ENCODE measurements around the gene FAM118B. TPM values are rescaled to one million over a fixed set of nuclear protein-coding genes. Genes with fewer than 3 reads are reported as not detected.
A peak's percentile ranks its signal among the peaks of the same experiment; 100 is the strongest.

The FAM118B gene
- total RNA-seq, 2 experiments from 2014 or later: 16.0 to 16.7 TPM

DNA sequence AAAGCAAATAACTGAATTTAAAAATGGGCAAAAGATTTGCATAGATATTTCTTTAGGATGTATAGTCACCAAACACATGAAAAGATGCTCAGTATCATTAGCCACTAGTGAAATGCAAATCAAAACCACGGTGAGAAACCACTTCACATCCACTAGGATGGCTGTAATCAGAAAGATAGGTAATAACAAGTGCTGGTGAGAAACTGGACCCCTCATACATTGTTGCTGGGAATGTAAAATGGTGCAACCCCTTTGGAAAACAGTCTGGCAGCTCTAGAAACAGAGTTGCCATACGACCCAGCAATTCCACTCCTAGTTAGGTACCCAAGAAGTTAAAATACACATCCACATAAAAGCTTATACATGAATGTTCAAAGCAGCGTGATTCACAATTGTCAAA lies 16.5 kb upstream of the FAM118B start:
- no peaks in the 10 kb centered on the region for H3K4me1 Mint-ChIP-seq

DNA sequence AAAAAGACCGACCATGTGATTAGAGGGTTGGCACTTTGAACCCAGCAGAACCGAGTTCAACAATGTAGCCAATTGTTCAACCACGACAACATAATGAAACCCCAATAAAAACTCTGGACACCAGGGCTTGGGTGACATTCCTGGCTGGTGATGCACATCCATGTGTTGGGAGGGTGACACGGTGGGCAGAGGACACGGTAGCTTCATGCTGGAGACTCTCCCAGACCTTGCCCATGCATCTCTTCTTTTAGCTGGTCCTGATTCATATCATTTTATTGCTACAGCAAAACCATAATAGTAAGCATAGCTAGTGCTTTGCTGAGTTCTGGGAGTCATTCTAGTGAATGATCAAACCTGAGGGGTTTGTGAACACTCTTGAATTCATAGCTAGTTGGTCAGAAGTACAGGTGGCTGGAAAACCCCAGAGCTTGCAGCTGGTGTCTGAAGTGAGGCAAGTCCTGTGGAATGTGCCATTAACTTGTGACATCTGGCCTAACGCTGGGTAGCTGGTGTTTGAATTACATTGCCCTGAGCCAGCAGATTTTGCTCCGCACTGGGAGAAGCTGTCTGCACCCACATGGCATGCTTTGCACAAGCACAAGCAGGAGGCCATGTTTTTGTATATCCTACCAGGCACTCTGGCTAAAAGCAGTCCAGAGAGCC lies 14.2 kb upstream of the FAM118B start:
- Mint-ChIP-seq H3K27me3 (no peaks in the 10 kb centered on the region), H3K36me3 (peaks cover 57% of the 10 kb centered on the region), H3K27ac (no peak overlapping the region), H3K4me3 (no peak overlapping the region), H3K9me3 (peaks cover 16% of the 10 kb centered on the region), H3K4me1 (no peaks in the 10 kb centered on the region)
- no peak for DNase-seq

More for the DNA sequence above, 16.5 kb upstream of the FAM118B start:
- Mint-ChIP-seq H3K27me3 (no peaks in the 10 kb centered on the region), H3K4me3 (no peak overlapping the region), H3K36me3 (peaks cover 52% of the 10 kb centered on the region), H3K27ac (no peak overlapping the region), H3K9me3 (peaks cover 16% of the 10 kb centered on the region)
- no peak for DNase-seq

DNA sequence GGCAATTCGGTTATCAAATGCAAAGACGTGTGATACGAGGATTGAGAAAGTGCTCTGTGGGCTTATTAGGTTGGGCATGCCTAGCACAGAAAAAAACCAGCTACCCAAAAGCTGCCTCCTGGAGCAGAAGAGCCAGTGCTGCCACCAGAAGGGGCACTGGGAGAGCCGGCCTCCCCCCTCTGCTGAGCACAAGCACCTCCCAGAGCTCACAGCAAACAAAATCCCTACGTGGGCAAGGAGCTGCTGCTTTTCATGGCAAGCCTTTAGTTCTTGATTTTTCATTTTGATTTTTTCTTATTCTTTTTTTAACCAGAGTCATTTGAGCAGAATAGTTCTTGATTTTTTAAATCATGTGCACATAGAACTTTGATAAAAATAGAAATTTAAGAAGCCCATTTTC lies 12.9 kb upstream of the FAM118B start:
- no peaks in the 10 kb centered on the region for H3K4me1 Mint-ChIP-seq
- H3K9me3 Mint-ChIP-seq: peaks cover 16% of the 10 kb centered on the region
- no peak overlapping the region for H3K27ac Mint-ChIP-seq
- H3K27me3 Mint-ChIP-seq: no peaks in the 10 kb centered on the region
- H3K36me3 Mint-ChIP-seq: peaks cover 60% of the 10 kb centered on the region
- DNase-seq: no peak
- H3K4me3 Mint-ChIP-seq: no peak overlapping the region

DNA sequence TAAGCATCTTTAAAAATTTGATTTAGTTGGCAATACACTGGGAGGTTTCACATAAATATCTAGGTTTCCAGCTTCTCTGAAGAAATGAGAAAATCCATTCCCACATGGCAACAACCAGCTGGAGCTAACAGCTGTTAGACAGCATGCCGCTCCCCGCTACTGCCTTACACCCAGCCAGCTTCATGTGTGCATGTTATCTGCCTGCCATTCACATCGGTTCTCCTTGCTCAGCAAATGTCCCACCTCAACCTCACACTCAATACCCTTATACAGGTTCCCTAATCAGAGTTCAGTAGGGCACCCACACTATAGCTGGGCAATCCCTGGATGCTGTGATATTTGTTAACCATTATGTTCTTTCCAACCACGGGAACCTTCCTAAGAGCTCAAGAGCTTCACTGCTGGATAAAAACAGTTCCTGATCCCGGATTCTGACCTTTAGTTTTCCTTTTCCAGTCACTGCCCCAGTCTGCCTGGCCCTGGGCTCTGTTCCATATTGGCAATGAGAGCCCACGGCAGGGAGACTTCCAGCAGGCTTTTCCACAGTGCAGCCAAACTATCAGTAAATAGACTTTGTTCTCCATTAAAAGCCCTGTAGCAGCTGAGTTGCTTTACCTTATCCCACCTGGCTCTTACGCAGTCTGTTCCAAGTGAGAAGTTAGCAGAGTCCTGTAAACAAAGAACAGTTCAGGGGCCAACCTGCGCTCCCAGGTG lies 8.8 kb upstream of the FAM118B start:
- no peak overlapping the region for H3K4me3 Mint-ChIP-seq
- peaks cover 41% of the 10 kb centered on the region for H3K36me3 Mint-ChIP-seq
- no peaks in the 10 kb centered on the region for H3K27me3 Mint-ChIP-seq
- no peak overlapping the region for H3K27ac Mint-ChIP-seq
- no peak for DNase-seq
- no peaks in the 10 kb centered on the region for H3K4me1 Mint-ChIP-seq
- H3K9me3 Mint-ChIP-seq: peaks cover 6% of the 10 kb centered on the region

DNA sequence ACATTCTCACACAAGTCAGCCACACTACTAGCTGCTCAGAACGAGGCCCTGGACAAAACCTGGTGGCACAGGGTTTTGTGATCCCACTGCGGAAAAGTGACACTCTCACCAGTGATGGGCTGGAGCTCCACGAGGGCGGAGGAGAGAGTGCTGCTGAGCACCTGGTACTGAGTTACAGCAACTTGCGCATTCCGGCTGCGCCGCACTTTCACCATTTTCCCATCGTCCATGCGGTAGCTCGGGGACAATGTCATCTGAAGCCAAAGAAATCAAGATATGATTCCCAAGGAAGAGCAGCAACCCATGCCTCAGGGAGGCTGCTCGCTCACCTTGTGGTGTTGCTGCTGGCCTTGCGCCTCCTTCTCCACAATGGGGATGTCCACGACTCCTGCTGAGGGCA lies 6.2 kb upstream of the FAM118B start:
- Mint-ChIP-seq H3K27me3 (no peaks in the 10 kb centered on the region), H3K9me3 (no peaks in the 10 kb centered on the region), H3K4me1 (peaks cover 7% of the 10 kb centered on the region), H3K36me3 (peaks cover 29% of the 10 kb centered on the region), H3K4me3 (no peak overlapping the region), H3K27ac (no peak overlapping the region)
- no peak for DNase-seq

DNA sequence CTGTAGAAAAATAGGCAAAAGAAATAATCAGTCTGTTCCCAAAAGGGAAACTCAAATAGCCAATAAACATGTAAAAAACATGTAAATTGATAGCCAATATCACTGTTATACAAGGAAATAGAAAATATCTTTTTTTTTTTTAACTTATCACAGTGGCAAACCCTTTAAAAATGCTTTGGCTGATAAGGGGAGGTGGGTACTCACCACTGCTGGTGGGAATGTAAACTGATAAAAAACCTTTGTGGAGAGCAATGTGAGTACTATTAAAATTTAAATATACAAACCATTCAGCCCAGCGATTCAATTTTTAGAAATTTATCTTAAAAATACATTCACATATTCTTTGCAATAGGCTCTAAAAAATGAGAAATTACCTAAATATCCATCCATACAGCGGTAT lies 3.7 kb upstream of the FAM118B start:
- peaks cover 24% of the 10 kb centered on the region for H3K36me3 Mint-ChIP-seq
- H3K27ac Mint-ChIP-seq: no peak overlapping the region

DNA sequence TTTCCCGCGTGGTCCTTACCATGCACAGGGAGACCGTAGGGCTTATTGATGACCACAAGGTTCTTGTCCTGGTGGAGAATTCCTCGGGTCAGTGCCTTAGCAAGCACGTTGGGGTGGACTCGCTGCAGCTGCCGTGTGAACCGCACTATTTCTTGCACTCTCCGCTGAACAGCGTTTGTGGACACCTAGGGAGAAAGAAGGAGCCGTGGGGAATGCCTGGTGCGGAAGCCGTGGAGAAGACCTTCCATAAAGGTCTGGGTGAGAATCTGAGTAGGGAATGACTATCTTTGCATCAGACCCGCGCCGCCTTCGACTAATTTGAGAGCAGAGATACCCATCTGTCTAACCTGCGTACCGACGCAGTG lies 729 bp upstream of the FAM118B start:
- Mint-ChIP-seq H3K4me1 (peaks cover 23% of the 10 kb centered on the region), H3K4me3 (peak overlapping the region; percentile 99), H3K27me3 (no peaks in the 10 kb centered on the region), H3K36me3 (peaks cover 23% of the 10 kb centered on the region), H3K27ac (peak overlapping the region; percentile 97), H3K9me3 (no peaks in the 10 kb centered on the region)
- DNase-seq: peak; percentile 5

More for the DNA sequence above, 3.7 kb upstream of the FAM118B start:
- no peak overlapping the region for H3K4me3 Mint-ChIP-seq
- no peaks in the 10 kb centered on the region for H3K9me3 Mint-ChIP-seq
- peaks cover 17% of the 10 kb centered on the region for H3K4me1 Mint-ChIP-seq
- no peaks in the 10 kb centered on the region for H3K27me3 Mint-ChIP-seq
- no peak for DNase-seq

DNA sequence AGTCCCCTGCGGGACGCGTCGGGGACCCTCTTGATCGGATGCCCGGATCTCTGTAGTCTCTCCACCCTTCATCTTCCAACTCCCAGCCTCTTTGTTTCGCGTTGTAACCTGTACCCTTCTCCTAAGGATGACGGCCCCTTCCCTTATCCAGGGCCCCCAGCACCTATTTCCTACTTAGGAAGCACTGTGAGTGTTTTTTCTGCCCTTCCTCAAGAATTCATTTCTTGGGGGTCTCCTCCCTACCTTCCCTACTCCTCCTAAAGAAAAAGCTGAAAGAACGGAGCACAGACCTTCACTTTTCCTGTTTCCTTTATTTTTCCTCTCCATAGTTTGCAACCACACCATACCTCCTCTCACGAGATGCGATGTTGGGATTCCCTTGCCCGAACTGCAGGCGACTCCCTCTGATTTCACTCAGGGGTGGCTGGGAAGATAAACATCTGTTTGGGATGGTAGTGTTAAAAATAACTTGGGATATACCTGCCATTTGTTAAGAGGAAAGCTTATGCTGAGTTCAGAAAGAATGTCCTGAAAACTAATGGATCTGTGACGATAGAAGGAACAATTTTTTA lies 593 bp downstream of the FAM118B start:
- peak overlapping the region; percentile 80 for H3K27ac Mint-ChIP-seq
- H3K27me3 Mint-ChIP-seq: no peaks in the 10 kb centered on the region
- no peak for DNase-seq
- peak overlapping the region; percentile 99 for H3K4me3 Mint-ChIP-seq
- no peaks in the 10 kb centered on the region for H3K9me3 Mint-ChIP-seq
- peaks cover 29% of the 10 kb centered on the region for H3K4me1 Mint-ChIP-seq
- H3K36me3 Mint-ChIP-seq: peaks cover 14% of the 10 kb centered on the region

DNA sequence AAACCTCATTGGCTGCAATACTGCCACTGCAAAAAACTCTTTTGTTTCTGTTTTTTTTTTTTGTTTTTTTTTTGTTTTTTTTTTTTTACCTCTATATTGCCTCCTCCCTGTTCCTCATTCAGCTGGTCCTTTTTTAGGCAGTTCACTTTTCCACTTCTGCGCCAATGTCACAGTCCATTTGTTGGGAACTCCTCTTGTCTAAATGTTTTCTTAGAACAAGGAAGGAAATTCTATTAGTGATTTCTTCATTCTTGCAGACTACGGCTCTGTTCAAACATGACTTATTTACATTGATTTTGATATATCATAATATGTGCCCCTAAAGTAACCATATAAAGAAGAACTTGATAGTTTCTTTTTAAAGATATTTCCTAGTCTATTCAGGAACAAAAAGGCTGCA lies 2.9 kb downstream of the FAM118B start:
- Mint-ChIP-seq H3K4me3 (no peak overlapping the region), H3K9me3 (no peaks in the 10 kb centered on the region), H3K4me1 (peaks cover 34% of the 10 kb centered on the region), H3K27me3 (no peaks in the 10 kb centered on the region), H3K36me3 (peaks cover 11% of the 10 kb centered on the region), H3K27ac (no peak overlapping the region)
- DNase-seq: no peak

DNA sequence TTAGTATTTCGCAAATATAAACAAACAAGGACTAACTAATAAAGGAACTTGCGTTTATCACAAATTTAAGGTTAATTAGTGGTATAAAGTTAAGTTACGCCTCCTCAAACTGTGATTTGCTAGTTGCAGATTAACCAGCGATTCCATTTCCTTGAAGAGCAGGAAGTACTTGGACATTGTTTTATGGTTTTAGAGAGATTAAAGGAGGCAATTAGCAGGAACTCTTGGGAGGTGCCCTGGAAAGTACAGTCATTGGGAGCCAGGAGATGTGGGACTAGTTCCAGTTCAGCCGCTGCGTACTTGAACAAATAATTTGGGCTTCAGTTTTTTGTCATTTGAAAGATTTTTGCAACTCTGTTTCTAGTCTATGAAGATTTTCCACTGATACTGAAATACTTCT lies 3.3 kb downstream of the FAM118B start:
- Mint-ChIP-seq H3K27me3 (no peaks in the 10 kb centered on the region), H3K4me3 (no peak overlapping the region), H3K4me1 (peaks cover 33% of the 10 kb centered on the region), H3K36me3 (peaks cover 8% of the 10 kb centered on the region), H3K27ac (no peak overlapping the region), H3K9me3 (no peaks in the 10 kb centered on the region)
- DNase-seq: no peak

DNA sequence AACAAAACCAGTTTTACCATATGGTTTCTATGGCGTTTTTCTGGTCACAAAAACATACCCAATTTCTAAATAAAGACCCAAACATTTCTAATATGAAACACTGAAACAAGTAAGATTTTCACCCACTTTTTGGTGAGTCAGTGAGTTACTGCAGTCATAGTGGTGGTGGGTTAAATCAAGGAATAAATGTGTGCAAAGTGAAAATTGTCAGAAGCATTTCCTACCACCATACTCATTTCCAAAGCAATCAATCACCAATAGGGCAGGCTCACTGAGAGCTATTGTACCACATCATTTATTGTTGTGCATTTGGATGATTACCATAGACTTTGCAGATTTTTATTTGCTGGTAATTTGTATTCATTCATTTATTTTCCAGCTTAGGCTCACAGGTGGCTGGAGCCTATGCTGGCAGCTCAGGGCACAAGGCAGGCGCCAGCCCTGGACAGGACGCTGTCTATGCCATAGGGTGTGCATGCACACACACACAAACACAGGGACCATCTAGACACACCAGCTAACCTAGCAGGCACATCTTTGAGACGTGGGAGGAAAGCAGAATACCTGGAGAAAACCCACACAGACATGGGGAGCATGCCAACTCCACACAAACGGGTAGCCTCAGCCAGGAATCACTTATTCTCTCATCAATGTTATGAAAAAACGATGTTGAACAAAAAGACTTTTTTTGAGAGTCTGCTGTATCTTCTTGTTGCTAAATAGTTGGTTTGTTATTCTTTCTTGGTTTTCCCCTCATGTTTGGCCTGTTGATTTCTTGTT lies 5.1 kb downstream of the FAM118B start:
- Mint-ChIP-seq H3K36me3 (peaks cover 5% of the 10 kb centered on the region), H3K27me3 (no peaks in the 10 kb centered on the region), H3K27ac (no peak overlapping the region), H3K9me3 (no peaks in the 10 kb centered on the region), H3K4me3 (no peak overlapping the region), H3K4me1 (peaks cover 29% of the 10 kb centered on the region)
- no peak for DNase-seq

DNA sequence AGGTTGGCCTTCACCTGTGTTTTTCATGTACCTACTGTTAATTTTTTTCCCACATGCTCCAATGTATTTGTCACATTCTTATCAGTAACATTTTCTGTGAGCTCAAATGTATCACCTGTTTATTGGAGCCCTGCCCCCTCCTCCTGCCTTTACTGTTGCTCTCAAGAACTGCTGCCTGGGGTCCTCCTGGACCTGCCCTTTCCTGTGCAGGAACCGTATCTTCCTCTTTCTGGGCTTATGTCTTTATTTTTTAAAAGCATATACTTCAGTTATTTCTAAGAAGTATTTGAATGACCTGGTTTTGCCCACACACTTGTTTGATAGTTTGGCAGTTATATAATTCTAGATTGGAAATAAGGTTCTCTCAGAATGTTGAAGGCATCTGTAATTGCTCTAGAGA lies 5.9 kb downstream of the FAM118B start:
- Mint-ChIP-seq H3K4me3 (no peak overlapping the region), H3K27me3 (no peaks in the 10 kb centered on the region), H3K4me1 (peaks cover 25% of the 10 kb centered on the region), H3K36me3 (peaks cover 5% of the 10 kb centered on the region), H3K9me3 (no peaks in the 10 kb centered on the region), H3K27ac (no peak overlapping the region)
- DNase-seq: no peak

DNA sequence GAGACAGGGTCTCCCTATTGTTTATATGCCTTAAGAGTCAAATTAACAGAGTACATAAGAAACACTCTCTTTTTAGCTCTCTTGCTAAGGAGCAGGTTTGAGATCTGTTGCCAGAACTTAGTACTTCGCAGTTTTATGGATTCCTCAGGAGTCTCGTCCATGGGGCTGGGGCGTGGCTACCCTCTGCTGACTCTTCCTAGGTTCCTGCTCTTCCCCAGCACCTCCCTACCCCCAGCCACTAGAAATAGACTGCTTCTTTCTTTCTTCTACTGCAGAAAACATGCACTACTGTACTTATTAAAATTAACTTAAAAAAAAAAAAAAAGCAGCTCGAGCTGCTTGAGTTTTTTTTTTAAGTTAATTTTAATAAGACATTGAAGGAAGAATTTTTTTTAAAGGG lies 8.0 kb downstream of the FAM118B start:
- Mint-ChIP-seq H3K36me3 (peaks cover 7% of the 10 kb centered on the region), H3K4me1 (peaks cover 16% of the 10 kb centered on the region), H3K27ac (no peak overlapping the region), H3K27me3 (no peaks in the 10 kb centered on the region), H3K4me3 (no peak overlapping the region), H3K9me3 (no peaks in the 10 kb centered on the region)
- DNase-seq: no peak

DNA sequence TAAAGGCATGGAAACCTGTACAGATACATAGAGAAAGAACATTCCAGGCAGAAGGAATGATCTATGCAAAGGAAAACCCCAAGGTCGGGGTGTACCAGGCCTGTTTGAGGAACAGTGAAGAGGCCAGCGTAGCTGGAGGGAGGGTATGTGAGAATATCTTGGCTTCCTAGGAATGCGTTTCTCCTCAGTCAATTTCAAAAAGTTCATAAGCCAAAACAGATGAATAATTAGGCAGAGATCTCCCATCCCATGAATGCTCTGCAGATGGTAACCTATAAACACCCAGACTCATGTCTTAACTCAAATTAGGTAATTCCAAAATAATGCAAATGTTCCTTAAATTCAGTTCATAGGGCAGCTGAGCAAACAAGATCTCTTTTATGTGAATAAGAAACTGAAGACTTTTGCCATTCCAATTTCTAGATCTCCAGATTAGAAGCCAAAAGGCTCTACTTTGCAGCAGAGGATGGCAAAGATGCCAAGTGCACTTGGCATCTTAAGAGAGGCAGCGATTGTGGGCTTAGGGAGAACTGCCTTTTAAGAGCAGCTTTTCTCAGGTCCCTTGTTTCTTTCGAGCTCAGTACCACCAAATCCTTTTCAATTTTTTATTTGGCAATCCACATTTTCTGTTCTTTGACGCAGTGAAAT lies 13.2 kb downstream of the FAM118B start:
- DNase-seq: no peak
- Mint-ChIP-seq H3K9me3 (no peaks in the 10 kb centered on the region), H3K36me3 (peaks cover 14% of the 10 kb centered on the region), H3K27ac (no peak overlapping the region), H3K27me3 (no peaks in the 10 kb centered on the region), H3K4me1 (peaks cover 3% of the 10 kb centered on the region), H3K4me3 (no peak overlapping the region)

DNA sequence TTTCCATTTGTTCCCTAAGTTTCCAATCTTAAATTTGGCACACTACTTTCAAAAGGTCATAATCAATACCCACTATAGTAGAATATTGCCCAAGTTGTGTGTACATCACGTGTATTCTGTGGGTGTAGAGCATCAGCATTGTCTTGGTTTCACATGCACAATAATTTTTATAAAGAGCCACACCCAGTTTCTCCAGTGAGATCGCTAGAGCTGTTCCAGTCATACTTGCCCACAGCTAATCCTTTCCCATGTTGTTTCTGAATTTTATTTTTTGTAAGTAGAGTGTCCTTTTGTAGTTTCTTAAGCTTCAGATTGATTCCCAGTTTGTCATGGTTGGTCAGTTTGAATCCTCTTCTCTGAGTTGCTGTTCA lies 13.7 kb downstream of the FAM118B start:
- Mint-ChIP-seq H3K27me3 (no peaks in the 10 kb centered on the region), H3K4me3 (no peak overlapping the region), H3K27ac (no peak overlapping the region), H3K36me3 (peaks cover 13% of the 10 kb centered on the region), H3K4me1 (peaks cover under 1% of the 10 kb centered on the region), H3K9me3 (no peaks in the 10 kb centered on the region)
- no peak for DNase-seq

All from activated naive CD8-positive, alpha-beta T cell treated with anti-CD3 and anti-CD28 coated beads for 36 hours (primary cell).